ENCODE measurements around the gene ICAM3. TPM values are rescaled to one million over a fixed set of nuclear protein-coding genes. Genes with fewer than 3 reads are reported as not detected.

The ICAM3 gene
- total RNA-seq, 1 donor from 2014 or later: 0.11 TPM

- TF ChIP-seq, protein P1, sequence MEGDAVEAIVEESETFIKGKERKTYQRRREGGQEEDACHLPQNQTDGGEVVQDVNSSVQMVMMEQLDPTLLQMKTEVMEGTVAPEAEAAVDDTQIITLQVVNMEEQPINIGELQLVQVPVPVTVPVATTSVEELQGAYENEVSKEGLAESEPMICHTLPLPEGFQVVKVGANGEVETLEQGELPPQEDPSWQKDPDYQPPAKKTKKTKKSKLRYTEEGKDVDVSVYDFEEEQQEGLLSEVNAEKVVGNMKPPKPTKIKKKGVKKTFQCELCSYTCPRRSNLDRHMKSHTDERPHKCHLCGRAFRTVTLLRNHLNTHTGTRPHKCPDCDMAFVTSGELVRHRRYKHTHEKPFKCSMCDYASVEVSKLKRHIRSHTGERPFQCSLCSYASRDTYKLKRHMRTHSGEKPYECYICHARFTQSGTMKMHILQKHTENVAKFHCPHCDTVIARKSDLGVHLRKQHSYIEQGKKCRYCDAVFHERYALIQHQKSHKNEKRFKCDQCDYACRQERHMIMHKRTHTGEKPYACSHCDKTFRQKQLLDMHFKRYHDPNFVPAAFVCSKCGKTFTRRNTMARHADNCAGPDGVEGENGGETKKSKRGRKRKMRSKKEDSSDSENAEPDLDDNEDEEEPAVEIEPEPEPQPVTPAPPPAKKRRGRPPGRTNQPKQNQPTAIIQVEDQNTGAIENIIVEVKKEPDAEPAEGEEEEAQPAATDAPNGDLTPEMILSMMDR (IDR thresholded peaks at IDR 0.05): no peak
- Histone ChIP-seq H3K36me3 (peaks cover 14 to 16% of the 10 kb centered on the region in 2 donors), H3K4me3 (peak overlapping the region; percentile 66 to 89), H3K4me1 (peaks cover 4 to 12% of the 10 kb centered on the region in 2 donors), H3K27me3 (no peaks in the 10 kb centered on the region), H3K9me3 (no peaks in the 10 kb centered on the region), H3K27ac (peak overlapping the region; percentile 76 to 94)
- DNase-seq (ENCODE audit: low spot score in 2 of 2): no peak
- intact Hi-C loops (cut with DNase I): loop anchor here (1.0 to 10.0 kb wide), 5 partner anchors 46 to 209 kb away; partner anchors contain the start of genes CDC37, ICAM1, MRPL4 and TYK2
Observed at GRCh38 chr19:10333758-10334587, 5.5 kb downstream of the ICAM3 start.

GRCh38 chr19:10332965-10333757, 6.3 kb downstream of the ICAM3 start, which contains the start of gene RAVER1:
TSS of gene RAVER1 (minus strand) at chr19:10333529. CDS start at chr19:10333507, 22 bp downstream.
- H3K4me1 ChIP-seq: peaks cover 4 to 12% of the 10 kb centered on the region in 2 donors
- TF ChIP-seq, protein P1 (IDR thresholded peaks at IDR 0.05): no peak
- DNase-seq (ENCODE audit: low spot score in 2 of 2): peak; percentile 86 to 99
- H3K9me3 ChIP-seq: no peaks in the 10 kb centered on the region
- intact Hi-C loops (cut with DNase I): loop anchor here (1.0 to 10.0 kb wide), 5 partner anchors 47 to 208 kb away; partner anchors contain the start of genes CDC37, ICAM1, MRPL4 and TYK2
- H3K27ac ChIP-seq: peak within 1 kb of the TSS; percentile 87 to 94
- peak within 1 kb of the TSS; percentile 66 to 89 for H3K4me3 ChIP-seq
- no peaks in the 10 kb centered on the region for H3K27me3 ChIP-seq
- H3K36me3 ChIP-seq: peaks cover 22 to 24% of the 10 kb centered on the region in 2 donors

GRCh38 chr19:10332158-10332964, 7.1 kb downstream of the ICAM3 start:
- H3K4me1 ChIP-seq: peaks cover 4 to 12% of the 10 kb centered on the region in 2 donors
- DNase-seq (ENCODE audit: low spot score in 2 of 2): no peak
- no peaks in the 10 kb centered on the region for H3K27me3 ChIP-seq
- TF ChIP-seq, protein P1 (IDR thresholded peaks at IDR 0.05): no peak
- H3K36me3 ChIP-seq: peaks cover 30 to 32% of the 10 kb centered on the region in 2 donors
- peak overlapping the region; percentile 87 to 94 for H3K27ac ChIP-seq
- peak overlapping the region; percentile 66 to 89 for H3K4me3 ChIP-seq
- intact Hi-C loops (cut with DNase I): loop anchor here (2.0 to 10.0 kb wide), 3 partner anchors 62 to 208 kb away; partner anchors contain the start of genes ICAM1 and MRPL4
- H3K9me3 ChIP-seq: no peaks in the 10 kb centered on the region

DNA sequence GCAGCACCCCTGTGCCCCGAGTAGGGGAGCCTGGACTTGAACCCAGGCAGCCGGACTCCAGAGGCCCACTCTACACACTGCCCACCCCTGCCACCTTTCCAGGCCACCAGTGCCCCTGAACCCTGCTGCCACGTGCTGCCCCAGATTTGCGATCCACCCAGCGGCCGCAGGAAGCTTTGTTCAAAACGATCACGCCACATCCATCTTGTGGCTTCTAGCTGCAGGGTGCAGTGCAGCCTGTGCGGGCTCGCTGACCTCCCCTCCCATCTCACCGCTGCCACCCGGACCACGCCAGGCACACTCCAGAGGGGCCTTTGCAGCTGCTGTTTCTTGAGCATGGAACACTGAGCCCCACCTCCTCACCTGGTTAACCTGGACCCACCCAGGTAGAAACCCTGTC, 9.9 kb downstream of the ICAM3 start:
- Histone ChIP-seq H3K9me3 (no peaks in the 10 kb centered on the region), H3K4me3 (no peak overlapping the region), H3K27me3 (no peaks in the 10 kb centered on the region), H3K36me3 (peaks cover 57 to 59% of the 10 kb centered on the region in 2 donors), H3K4me1 (peaks cover 4 to 12% of the 10 kb centered on the region in 2 donors), H3K27ac (no peak overlapping the region)
- TF ChIP-seq, protein P1 (IDR thresholded peaks at IDR 0.05): no peak
- DNase-seq (ENCODE audit: low spot score in 2 of 2): no peak
- intact Hi-C loops (cut with DNase I): no loop called here
